Stimulated activated memory B cell treated with anti-CD40 and anti-IgM and Interleukin-4, amounts not matched to agents 10 μg/mL and 1 μg/mL and 100 μg/mL, for 72 hours (primary cell): ENCODE measurements around the gene NUP210L.
A peak's percentile ranks its signal among the peaks of the same experiment; 100 is the strongest.

Experiments used
- ATAC-seq: fragments of 150-1000 bp; cut with Tn5 transposase; 2 replicates; pipeline ENCODE4 v1.10.0; 2021
- H3K27ac Mint-ChIP-seq: one replicate; pipeline ENCODE4 v1.8.0; 2022; ENCODE audit warnings: mild to moderate bottlenecking, mixed read lengths
- H3K27me3 Mint-ChIP-seq: one replicate; pipeline ENCODE4 v1.8.0; 2022; ENCODE audit warnings: mixed read lengths
- H3K36me3 Mint-ChIP-seq: one replicate; pipeline ENCODE4 v1.8.0; 2022; ENCODE audit warnings: mixed read lengths
- H3K4me1 Mint-ChIP-seq: one replicate; pipeline ENCODE4 v1.8.0; 2022; ENCODE audit warnings: mixed read lengths
- H3K4me3 Mint-ChIP-seq: one replicate; pipeline ENCODE4 v1.8.0; 2022; ENCODE audit warnings: mild to moderate bottlenecking, moderate library complexity, mixed read lengths
- H3K9me3 Mint-ChIP-seq: one replicate; pipeline ENCODE4 v1.8.0; 2022; ENCODE audit warnings: mixed read lengths

The NUP210L gene

DNA sequence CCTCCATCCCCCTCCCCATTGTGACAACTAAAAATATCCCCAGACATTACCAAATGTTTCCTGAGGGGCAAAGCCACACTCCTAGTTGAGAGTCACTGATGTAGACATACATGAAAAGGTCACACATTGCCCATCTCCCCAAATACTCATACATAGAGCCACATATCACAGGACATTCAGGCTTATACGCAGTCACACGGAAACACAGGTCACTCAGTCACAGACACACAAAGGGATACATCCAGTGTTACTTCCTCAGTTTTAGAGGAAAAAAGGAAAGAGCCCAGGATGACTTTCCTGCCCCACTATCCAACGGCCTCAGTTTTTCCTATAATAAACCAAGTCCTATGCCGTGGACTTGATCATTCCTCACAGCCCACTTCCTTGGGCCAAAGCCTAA, 193.5 kb downstream of the NUP210L start:
- H3K27ac Mint-ChIP-seq = peak overlapping the region; percentile 85
- no peak for ATAC-seq
- no peaks in the 10 kb centered on the region for H3K9me3 Mint-ChIP-seq
- H3K27me3 Mint-ChIP-seq = no peaks in the 10 kb centered on the region
- peaks cover 65% of the 10 kb centered on the region for H3K4me1 Mint-ChIP-seq
- H3K4me3 Mint-ChIP-seq = peak overlapping the region; percentile 87
- H3K36me3 Mint-ChIP-seq = peaks cover 35% of the 10 kb centered on the region

DNA sequence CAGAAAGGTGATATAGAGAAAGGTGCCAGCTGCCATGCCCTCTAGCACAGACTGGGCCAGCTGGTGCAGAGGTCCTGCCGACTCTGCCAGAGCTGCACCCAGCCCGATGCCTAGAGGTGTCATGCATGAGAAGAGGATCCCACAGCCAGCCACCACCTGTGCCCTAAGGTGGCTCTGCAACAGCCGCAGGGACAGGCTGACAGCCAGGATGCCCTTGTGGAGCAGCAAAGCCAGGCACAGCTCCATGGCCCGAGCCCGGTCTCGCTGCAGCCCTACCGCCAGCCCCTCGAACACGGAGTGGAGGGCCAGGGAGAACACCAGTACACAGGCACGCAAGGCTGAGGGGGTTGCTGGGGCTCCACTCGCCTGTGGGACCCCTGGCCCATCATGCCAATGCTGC, 194.7 kb downstream of the NUP210L start:
- ATAC-seq = no peak
- Mint-ChIP-seq H3K36me3 (peaks cover 35% of the 10 kb centered on the region), H3K4me1 (peaks cover 64% of the 10 kb centered on the region), H3K4me3 (no peak overlapping the region), H3K27me3 (no peaks in the 10 kb centered on the region), H3K27ac (peak overlapping the region; percentile 94), H3K9me3 (no peaks in the 10 kb centered on the region)

DNA sequence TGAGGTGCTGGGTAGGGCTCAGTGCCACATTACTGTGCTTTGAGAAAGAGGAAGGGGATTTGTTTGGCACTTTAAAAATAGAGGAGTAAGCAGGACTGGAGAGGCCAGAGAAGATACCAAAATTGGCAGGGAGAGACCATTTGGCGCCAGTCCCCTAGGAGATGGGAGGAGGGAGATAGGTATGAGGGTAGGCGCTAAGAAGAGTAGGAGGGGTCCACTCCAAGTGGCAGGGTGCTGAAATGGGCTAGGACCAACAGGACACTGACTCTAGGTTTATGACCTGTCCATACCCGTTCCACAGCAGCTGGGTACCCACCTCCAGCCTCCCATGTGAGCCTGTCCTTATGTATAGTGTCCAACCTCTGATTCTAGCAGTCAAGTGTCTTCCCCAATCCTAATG, 195.4 kb downstream of the NUP210L start:
- peaks cover 38% of the 10 kb centered on the region for H3K36me3 Mint-ChIP-seq
- peaks cover 65% of the 10 kb centered on the region for H3K4me1 Mint-ChIP-seq
- ATAC-seq = no peak
- peak overlapping the region; percentile 94 for H3K27ac Mint-ChIP-seq
- no peaks in the 10 kb centered on the region for H3K27me3 Mint-ChIP-seq
- peak overlapping the region; percentile 10 for H3K4me3 Mint-ChIP-seq
- H3K9me3 Mint-ChIP-seq = no peaks in the 10 kb centered on the region

DNA sequence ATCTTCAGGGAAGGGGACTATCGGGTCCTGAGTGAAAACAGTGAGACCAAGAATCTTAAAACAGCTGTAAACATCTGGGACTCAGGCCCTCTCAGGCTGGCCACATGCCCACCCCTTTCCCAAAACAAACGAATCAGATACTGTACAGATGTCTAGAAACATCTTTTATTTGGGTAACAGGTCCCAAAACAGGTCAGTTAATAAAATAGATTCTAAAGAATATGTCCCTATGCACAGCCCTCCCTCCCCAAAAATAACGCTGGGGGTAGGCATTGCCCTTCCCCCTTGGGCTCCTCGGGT, 196.0 kb downstream of the NUP210L start:
- no peaks in the 10 kb centered on the region for H3K9me3 Mint-ChIP-seq
- no peaks in the 10 kb centered on the region for H3K27me3 Mint-ChIP-seq
- peaks cover 65% of the 10 kb centered on the region for H3K4me1 Mint-ChIP-seq
- peak overlapping the region; percentile 94 for H3K27ac Mint-ChIP-seq
- H3K36me3 Mint-ChIP-seq = peaks cover 43% of the 10 kb centered on the region
- ATAC-seq = no peak
- H3K4me3 Mint-ChIP-seq = peak overlapping the region; percentile 90

DNA sequence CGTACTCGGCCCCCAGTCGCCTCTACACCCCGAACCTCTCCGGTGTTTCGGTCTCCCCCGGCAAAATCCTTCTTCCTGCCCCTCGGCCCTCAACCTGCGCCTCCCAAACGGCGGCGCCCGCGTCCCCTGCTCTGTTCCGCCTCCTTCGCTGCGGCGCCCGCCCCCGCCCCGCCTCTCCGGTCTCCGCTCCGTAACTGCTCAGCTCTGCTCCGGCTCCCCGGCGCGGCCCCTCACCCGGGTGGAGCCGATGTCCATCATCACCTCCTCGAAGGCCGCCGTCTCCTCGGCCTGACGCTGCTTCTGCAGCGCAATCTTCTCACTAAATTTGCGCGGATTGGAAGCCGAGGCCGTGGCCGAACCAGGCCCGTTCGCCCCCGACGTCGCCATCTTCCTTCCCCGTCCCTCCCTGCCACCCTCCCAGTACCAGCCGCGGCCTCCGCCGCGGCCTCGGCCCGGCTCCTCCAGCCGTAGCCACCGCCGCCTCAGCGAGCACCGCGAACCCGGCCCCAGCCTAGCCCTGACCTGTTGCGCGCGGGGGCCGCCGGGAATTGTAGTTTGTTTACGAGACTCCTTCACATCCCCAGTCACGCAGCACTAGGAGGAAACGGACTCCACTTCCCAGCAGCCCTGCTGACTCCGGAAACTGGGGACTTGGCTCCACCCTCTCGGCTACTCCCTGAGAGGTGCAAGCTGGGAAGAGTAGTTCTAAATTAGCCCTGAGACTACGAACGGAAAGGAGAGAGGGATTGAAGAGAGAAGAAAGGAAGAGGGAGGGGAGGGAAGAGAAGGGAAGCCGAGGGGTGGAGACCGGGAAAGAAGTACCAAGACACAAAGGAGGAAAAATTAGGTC, 196.5 kb downstream of the NUP210L start, which contains the start of gene CRTC2:
Gene CRTC2 (minus strand): TSS at position 502 of the 850 bp plus-strand sequence. CDS start 115 bp downstream, at position 387.
- Mint-ChIP-seq H3K4me1 (peaks cover 68% of the 10 kb centered on the region), H3K27me3 (no peaks in the 10 kb centered on the region), H3K27ac (peak within 1 kb of the TSS; percentile 94), H3K4me3 (peak within 1 kb of the TSS; percentile 90), H3K36me3 (peaks cover 46% of the 10 kb centered on the region), H3K9me3 (no peaks in the 10 kb centered on the region)
- peak; percentile 94 for ATAC-seq

DNA sequence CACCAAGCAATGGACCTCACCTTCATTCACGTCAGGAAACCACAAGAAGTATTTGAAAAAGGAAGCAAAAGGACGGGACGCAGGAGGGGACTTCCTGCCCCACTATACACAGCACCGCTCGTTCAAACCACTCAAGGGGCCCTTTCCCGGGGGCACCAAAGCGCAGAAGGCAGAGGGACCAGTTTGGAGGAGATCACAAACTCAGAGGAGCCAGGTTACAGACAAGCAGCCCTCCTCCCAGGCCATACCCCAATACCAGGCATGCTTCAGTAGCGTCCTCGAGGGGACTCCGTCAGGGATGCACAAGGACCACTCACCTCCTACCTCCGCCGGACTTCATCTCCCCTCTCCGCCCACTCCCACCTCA, 197.1 kb downstream of the NUP210L start:
- Mint-ChIP-seq H3K4me3 (peak overlapping the region; percentile 90), H3K36me3 (peaks cover 50% of the 10 kb centered on the region), H3K4me1 (peaks cover 68% of the 10 kb centered on the region), H3K9me3 (no peaks in the 10 kb centered on the region), H3K27me3 (no peaks in the 10 kb centered on the region), H3K27ac (peak overlapping the region; percentile 94)
- peak; percentile 56 for ATAC-seq

DNA sequence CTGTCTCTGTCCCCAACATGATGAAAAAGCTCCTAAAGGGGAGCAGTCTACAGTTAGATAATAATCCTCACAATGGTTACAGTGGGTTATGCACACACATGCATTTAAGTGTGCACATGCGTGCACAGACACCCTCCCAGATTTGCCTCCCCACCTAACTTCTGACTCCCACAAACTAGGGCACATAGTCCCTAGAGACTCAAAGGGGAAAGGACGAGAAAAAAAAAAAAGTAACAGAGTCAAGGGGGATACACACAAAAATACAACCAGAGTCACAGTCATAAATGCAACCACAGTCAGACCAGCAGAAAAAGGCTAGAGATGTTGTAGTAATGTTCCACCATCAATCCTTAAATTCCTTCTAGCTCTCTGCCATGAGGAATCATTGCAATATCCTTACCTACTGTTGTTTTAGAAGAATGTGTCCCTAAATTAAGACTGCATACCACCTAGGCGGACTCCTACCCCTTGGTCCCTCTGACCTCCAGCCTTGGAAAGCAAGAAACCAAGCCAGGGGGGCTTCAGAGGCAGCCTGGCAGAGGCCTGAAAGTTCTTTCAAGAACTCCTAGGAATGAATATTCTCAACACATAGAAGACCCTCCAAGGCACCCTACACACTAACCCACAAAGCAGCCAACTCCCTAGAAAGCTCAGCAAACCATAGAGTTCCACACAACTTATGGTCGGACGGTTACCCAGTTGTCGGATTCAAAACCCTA, 197.7 kb downstream of the NUP210L start:
- H3K4me3 Mint-ChIP-seq = peak overlapping the region; percentile 90
- H3K4me1 Mint-ChIP-seq = peaks cover 67% of the 10 kb centered on the region
- H3K9me3 Mint-ChIP-seq = no peaks in the 10 kb centered on the region
- peaks cover 51% of the 10 kb centered on the region for H3K36me3 Mint-ChIP-seq
- no peaks in the 10 kb centered on the region for H3K27me3 Mint-ChIP-seq
- ATAC-seq = no peak
- H3K27ac Mint-ChIP-seq = peak overlapping the region; percentile 94

DNA sequence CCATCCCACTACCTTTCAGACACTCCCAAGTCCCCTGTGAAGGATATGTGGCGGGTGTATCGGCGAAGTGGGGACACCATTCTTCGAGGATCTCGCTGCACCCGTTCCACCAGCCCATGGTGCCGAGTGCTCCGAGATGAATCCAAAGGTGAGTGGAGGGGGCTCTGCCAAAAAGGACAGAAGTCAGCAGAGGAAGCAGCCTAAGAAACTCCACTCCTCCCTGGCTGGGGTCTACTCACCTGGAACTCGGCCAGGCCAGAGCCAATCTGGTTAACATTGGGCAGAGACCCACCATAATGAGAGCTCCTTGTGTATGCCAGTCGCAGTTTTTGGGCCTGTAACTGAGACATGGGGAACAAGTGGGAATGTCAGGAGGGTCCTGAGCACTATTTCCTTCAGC, 200.0 kb downstream of the NUP210L start:
- H3K27me3 Mint-ChIP-seq = no peaks in the 10 kb centered on the region
- no peaks in the 10 kb centered on the region for H3K9me3 Mint-ChIP-seq
- no peak for ATAC-seq
- H3K4me1 Mint-ChIP-seq = peaks cover 74% of the 10 kb centered on the region
- peaks cover 66% of the 10 kb centered on the region for H3K36me3 Mint-ChIP-seq
- no peak overlapping the region for H3K27ac Mint-ChIP-seq
- H3K4me3 Mint-ChIP-seq = no peak overlapping the region

DNA sequence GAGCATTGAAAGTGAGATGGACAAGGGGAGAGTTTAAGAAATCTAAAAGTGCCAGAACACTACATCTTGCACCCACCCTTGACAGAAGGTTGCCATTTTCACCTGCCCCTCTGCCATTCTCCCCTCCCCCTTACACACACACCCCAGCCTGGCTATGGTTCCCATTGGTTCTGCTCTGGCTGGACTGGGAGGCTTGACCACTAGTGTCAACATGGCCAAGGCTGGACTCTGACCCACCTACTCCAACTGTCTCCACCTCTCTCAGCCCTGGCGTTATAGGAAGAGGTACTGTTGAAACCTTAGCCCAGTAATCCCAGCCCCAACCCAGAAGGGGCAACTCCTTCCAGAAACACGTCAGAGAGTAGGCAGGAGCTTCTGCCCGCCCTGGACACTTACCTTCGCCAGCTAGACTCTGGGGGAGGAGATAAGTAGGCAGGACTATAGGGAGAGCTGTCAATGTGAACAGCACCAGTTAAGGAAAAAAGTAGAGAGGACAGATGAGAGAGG, 201.0 kb downstream of the NUP210L start:
- ATAC-seq = no peak
- Mint-ChIP-seq H3K27ac (peak overlapping the region; percentile 52), H3K36me3 (peaks cover 63% of the 10 kb centered on the region), H3K9me3 (no peaks in the 10 kb centered on the region), H3K4me1 (peaks cover 73% of the 10 kb centered on the region), H3K27me3 (no peaks in the 10 kb centered on the region), H3K4me3 (peak overlapping the region; percentile 11)

DNA sequence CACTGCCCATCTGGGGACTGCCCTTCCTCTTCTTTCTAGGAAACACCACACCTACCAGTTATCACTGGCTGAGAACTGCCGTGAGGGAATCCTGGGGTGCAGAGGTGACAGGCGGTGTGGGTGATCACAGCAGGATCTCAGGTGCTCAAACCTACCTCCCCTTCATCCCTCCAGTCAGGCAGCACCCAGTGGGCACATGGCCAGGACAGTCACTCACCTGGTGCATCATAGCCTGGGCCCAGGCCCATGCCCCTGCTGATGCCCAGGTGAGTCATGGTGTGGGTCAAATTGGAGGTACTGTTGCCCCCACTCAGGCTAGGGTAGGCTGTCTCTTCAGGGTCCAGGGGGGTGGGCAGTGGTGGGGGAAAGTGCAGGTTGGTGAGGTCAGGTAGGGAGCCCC, 203.1 kb downstream of the NUP210L start:
- Mint-ChIP-seq H3K27ac (peak overlapping the region; percentile 55), H3K36me3 (peaks cover 57% of the 10 kb centered on the region)
- ATAC-seq = no peak

DNA sequence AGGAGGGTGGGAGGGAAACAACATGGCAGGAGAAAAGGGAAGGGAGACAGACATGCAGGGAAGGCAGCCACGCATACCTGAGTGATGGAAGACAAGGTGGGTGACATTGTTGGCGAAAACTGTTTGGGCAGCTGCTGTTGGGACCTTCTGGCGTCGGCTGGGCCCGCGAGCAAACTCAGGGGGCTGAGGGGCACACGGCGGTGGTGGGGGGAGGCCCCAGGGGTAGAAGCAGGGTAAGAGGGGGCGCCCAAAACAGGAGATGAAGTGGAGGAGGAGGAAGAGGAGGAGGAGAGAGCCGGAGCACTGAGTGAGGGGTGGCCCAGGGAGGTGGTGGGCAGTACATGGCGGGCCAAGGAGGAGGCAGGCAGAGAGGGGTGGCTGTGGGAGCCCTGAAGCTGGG, 203.7 kb downstream of the NUP210L start:
- ATAC-seq = no peak
- Mint-ChIP-seq H3K4me1 (peaks cover 76% of the 10 kb centered on the region), H3K27me3 (no peaks in the 10 kb centered on the region), H3K36me3 (peaks cover 55% of the 10 kb centered on the region), H3K27ac (peak overlapping the region; percentile 55), H3K4me3 (no peak overlapping the region), H3K9me3 (no peaks in the 10 kb centered on the region)

More for the DNA sequence above, 203.1 kb downstream of the NUP210L start:
- H3K9me3 Mint-ChIP-seq = no peaks in the 10 kb centered on the region
- no peak overlapping the region for H3K4me3 Mint-ChIP-seq
- no peaks in the 10 kb centered on the region for H3K27me3 Mint-ChIP-seq
- peaks cover 79% of the 10 kb centered on the region for H3K4me1 Mint-ChIP-seq

DNA sequence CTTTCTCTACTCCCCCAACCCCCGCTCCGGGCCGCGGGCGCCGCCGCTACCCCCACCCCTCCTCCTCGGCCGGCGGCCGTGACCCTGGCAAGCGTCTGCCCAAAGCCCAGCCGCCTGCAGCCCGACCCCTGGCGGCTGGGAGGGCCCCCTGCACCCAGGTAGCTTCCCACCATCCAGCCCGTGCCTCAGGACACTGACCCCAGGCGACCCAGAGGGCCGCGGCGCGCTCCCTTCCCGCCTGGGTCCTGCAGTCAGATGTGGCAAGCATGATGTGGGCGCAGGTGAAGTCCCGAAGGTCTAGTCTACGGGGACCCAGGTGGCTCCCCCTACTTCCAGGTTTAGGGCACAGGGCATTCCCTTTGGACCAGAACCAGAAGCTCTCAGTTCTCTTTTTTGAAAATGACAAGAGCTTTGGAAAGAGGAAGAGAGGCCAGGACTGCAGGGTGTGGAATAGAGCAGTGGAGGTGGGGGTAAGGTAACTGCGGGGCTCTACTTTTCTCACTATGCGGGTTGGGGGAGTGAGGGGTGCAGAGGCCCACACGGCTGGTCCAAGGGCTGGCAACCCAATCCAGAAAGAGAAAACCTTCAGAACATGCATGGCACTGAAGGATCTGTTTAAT, 208.1 kb downstream of the NUP210L start, which contains the start of gene DENND4B:
Gene DENND4B (minus strand): TSS at position 97 of the 620 bp plus-strand sequence. CDS start 2,344 bp downstream, outside the sequence.
- H3K9me3 Mint-ChIP-seq = no peaks in the 10 kb centered on the region
- peaks cover 59% of the 10 kb centered on the region for H3K36me3 Mint-ChIP-seq
- peak within 1 kb of the TSS; percentile 93 for H3K27ac Mint-ChIP-seq
- peak within 1 kb of the TSS; percentile 95 for H3K4me3 Mint-ChIP-seq
- H3K4me1 Mint-ChIP-seq = peaks cover 75% of the 10 kb centered on the region
- no peaks in the 10 kb centered on the region for H3K27me3 Mint-ChIP-seq
- peak; percentile 79 for ATAC-seq

DNA sequence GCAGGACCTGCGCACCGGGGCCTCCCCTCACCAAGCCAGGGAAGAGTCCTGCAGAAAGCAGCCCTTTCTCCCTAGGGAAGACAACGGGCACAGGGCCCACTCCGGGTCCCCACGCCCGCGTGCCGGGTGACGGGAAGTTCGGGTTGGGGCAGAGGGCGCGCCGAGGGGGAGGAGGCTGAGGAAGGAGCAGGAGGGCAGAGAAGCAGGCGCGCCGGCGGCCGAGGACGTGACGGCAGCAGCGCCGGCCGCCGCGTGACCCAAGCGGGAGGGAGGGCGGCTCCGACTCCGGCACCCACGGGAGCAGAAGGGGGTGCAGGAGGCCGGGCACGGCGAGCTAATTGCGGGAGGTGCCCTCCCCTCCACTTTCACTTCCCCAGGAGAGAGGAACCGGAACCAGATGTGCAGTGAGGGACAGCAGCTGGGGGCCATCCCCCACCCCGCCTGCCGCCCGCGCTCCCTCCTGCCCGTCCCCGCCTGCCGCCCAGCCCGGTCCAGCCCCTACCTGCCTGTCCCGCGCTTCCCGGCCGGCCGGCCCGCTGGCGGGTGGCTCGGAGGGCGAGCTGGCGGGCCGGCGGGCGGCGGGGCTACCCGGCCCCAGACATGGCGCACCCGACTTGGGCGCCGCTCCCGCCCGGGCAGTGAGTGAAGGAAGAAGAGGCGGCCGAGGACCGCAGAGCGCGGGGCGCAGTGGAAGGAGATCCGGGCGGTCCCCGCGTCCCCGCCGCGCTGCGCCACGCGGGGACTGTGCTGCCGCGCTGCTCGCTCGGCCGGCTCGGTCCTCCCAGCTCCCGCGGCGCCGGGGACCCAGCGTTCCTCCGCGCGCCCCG, 208.9 kb downstream of the NUP210L start:
- H3K36me3 Mint-ChIP-seq = peaks cover 58% of the 10 kb centered on the region
- H3K27me3 Mint-ChIP-seq = no peaks in the 10 kb centered on the region
- H3K9me3 Mint-ChIP-seq = no peaks in the 10 kb centered on the region
- peak; percentile 89 for ATAC-seq
- H3K4me1 Mint-ChIP-seq = peaks cover 72% of the 10 kb centered on the region
- peak overlapping the region; percentile 95 for H3K4me3 Mint-ChIP-seq
- peak overlapping the region; percentile 93 for H3K27ac Mint-ChIP-seq

DNA sequence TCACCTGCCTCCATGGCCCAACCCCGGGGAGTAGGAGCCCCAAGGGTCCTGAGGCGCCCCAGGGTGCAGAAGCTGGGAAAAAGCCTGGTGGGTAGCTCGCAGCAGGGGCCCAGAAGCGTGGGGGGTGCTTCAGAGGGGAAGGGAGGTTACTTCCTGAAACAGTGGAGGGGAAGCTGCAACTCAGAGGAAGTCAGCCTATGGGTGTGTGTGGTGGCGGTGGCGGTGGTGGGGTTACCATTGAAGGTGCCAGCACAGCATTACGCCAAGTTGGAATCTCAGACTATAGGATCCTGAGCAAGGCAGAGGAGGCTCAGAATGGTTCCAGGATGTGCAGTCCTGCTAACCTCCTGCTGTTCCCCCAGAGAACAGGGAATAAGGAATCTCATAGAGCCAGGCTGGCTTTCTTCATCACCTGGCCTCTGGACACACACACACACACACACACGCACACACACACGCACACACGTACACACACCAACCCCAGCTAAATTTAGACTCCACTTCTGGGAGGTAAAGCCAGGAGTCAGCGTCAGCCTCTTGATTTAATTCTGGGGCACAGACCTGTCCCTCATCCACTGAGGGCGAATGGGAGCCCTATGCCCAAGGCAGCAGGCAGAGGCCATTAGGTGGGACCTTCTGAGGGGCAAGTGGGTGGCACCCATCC, 209.6 kb downstream of the NUP210L start:
- H3K36me3 Mint-ChIP-seq = peaks cover 57% of the 10 kb centered on the region
- H3K4me1 Mint-ChIP-seq = peaks cover 70% of the 10 kb centered on the region
- peak overlapping the region; percentile 93 for H3K27ac Mint-ChIP-seq
- H3K27me3 Mint-ChIP-seq = no peaks in the 10 kb centered on the region
- peak; percentile 74 for ATAC-seq
- no peaks in the 10 kb centered on the region for H3K9me3 Mint-ChIP-seq
- peak overlapping the region; percentile 95 for H3K4me3 Mint-ChIP-seq
